Skeletal muscle satellite cell (primary cell): ENCODE results near the gene MIR17HG.

Experiments
- H3K27me3 ChIP-seq: 2 replicates; pipeline ENCODE4 v1.7.0; 2013; ENCODE audit warnings: low read length; ENCODE audit not compliant: control insufficient read depth, insufficient read depth
- H3K36me3 ChIP-seq: 2 replicates; pipeline ENCODE4 v1.7.0; 2013; ENCODE audit warnings: mild to moderate bottlenecking, control low read depth, low read length; ENCODE audit not compliant: insufficient read depth
- H3K4me1 ChIP-seq: 2 replicates; pipeline ENCODE4 v1.7.0; 2013; ENCODE audit warnings: low read length; ENCODE audit not compliant: control insufficient read depth, insufficient read depth
- H3K4me2 ChIP-seq: 2 replicates; pipeline ENCODE4 v1.7.0; 2013; ENCODE audit warnings: mild to moderate bottlenecking, low read length
- H3K4me3 ChIP-seq: 2 replicates; pipeline ENCODE4 v1.7.0; 2013; ENCODE audit warnings: low read length
- H3K9ac ChIP-seq: 2 replicates; pipeline ENCODE4 v1.7.0; 2013; ENCODE audit warnings: mild to moderate bottlenecking, low read depth, low read length, moderate library complexity
- H3K9me3 ChIP-seq: replicated peaks from 2 replicates; pipeline ENCODE4 v1.7.0; 2013; ENCODE audit warnings: mild to moderate bottlenecking, control low read depth, low read length

The MIR17HG gene

GRCh38 chr13:91357613-91358386 is 10.3 kb downstream of the MIR17HG start:
- no peak overlapping the region for H3K4me2 ChIP-seq
- H3K4me1 ChIP-seq = no peaks in the 10 kb centered on the region
- no peaks in the 10 kb centered on the region for H3K27me3 ChIP-seq
- no peak overlapping the region for H3K9ac ChIP-seq
- peaks cover 50% of the 10 kb centered on the region for H3K36me3 ChIP-seq
- no peak overlapping the region for H3K4me3 ChIP-seq
- no peaks in the 10 kb centered on the region for H3K9me3 ChIP-seq

GRCh38 chr13:91358387-91358782 is 10.9 kb downstream of the MIR17HG start:
- no peak overlapping the region for H3K4me2 ChIP-seq
- H3K4me3 ChIP-seq = no peak overlapping the region
- H3K9ac ChIP-seq = no peak overlapping the region
- no peaks in the 10 kb centered on the region for H3K27me3 ChIP-seq
- H3K9me3 ChIP-seq = no peaks in the 10 kb centered on the region
- H3K36me3 ChIP-seq = peaks cover 45% of the 10 kb centered on the region
- H3K4me1 ChIP-seq = no peaks in the 10 kb centered on the region

DNA sequence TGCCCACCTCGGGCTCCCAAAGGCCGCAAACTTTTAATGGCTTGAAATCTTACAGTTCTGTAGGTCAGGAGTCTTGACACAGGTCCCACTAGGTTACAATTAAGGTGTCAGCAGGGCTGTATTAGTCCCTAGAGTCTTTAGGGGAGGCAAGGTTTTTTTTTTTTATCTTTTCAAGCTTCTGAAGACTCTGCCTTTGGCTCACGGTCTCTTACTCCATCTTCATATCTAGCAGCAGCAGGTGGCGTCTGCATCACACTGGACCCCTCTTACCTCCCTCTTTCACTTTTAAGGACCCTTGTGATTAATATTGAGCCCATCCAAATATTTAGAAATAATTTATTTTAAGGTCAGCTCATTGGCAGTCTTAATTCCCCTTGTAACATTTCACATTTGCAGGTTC is 11.6 kb downstream of the MIR17HG start:
- no peak overlapping the region for H3K4me2 ChIP-seq
- no peaks in the 10 kb centered on the region for H3K9me3 ChIP-seq
- no peak overlapping the region for H3K4me3 ChIP-seq
- H3K4me1 ChIP-seq = no peaks in the 10 kb centered on the region
- H3K36me3 ChIP-seq = peaks cover 38% of the 10 kb centered on the region
- no peak overlapping the region for H3K9ac ChIP-seq
- H3K27me3 ChIP-seq = no peaks in the 10 kb centered on the region

- Histone ChIP-seq H3K36me3 (peaks cover 33% of the 10 kb centered on the region), H3K27me3 (no peaks in the 10 kb centered on the region), H3K4me2 (no peak overlapping the region), H3K9me3 (no peaks in the 10 kb centered on the region), H3K4me1 (no peaks in the 10 kb centered on the region), H3K9ac (no peak overlapping the region), H3K4me3 (no peak overlapping the region)
Measured at GRCh38 chr13:91359631-91360030, 12.1 kb downstream of the MIR17HG start.

- H3K27me3 ChIP-seq = no peaks in the 10 kb centered on the region
- H3K36me3 ChIP-seq = peaks cover 26% of the 10 kb centered on the region
- no peak overlapping the region for H3K4me2 ChIP-seq
- no peaks in the 10 kb centered on the region for H3K4me1 ChIP-seq
- H3K4me3 ChIP-seq = no peak overlapping the region
- no peak overlapping the region for H3K9ac ChIP-seq
- H3K9me3 ChIP-seq = no peaks in the 10 kb centered on the region
Measured at GRCh38 chr13:91360246-91360751, 12.8 kb downstream of the MIR17HG start.

DNA sequence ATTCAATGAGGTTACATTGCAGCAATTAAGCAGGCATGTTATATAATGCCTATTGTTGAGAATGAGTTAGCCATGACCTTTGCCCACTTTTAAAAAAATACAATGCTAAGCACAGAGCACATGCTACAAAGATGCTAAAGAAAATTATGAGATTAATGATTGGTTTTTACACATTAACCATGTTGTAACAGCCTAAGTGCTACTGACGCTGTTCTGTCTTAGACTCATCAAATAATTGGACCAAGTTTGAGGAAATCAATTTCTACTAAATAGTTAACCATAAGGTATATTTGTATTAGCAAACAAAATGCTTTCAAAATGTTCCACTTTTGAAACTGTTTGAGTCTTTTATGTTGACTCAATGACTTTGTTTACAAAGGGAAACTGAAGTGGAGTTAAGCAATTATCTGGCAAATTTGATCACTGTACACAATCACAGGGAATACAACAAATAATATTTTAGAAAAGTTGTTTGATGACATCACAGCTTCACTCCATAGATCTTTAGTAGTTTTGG is 14.3 kb downstream of the MIR17HG start:
- no peak overlapping the region for H3K4me2 ChIP-seq
- H3K27me3 ChIP-seq = no peaks in the 10 kb centered on the region
- H3K9me3 ChIP-seq = no peaks in the 10 kb centered on the region
- H3K4me1 ChIP-seq = no peaks in the 10 kb centered on the region
- H3K9ac ChIP-seq = no peak overlapping the region
- peaks cover 11% of the 10 kb centered on the region for H3K36me3 ChIP-seq
- no peak overlapping the region for H3K4me3 ChIP-seq

DNA sequence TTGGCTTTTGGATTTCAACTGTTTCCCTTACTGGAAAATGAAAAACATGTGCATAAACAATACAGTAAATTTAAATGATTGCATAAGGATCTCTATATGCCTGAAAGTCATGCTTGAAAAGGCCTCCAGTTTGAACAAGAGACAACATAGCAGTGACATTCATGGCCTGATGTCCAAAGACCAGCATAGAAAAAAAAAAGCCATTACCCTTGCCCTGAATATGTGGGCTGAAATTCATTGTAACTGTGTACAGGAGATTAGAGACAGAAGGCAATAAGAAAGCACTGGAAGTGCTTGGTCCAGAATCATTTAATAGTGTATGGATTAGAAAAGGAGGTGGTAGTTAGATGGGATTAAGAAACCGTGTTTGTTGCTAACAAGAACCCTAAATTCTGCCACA is 15.4 kb downstream of the MIR17HG start:
- Histone ChIP-seq H3K4me3 (no peak overlapping the region), H3K4me2 (no peak overlapping the region), H3K36me3 (peaks cover 5% of the 10 kb centered on the region), H3K27me3 (no peaks in the 10 kb centered on the region), H3K4me1 (no peaks in the 10 kb centered on the region), H3K9ac (no peak overlapping the region), H3K9me3 (no peaks in the 10 kb centered on the region)

DNA sequence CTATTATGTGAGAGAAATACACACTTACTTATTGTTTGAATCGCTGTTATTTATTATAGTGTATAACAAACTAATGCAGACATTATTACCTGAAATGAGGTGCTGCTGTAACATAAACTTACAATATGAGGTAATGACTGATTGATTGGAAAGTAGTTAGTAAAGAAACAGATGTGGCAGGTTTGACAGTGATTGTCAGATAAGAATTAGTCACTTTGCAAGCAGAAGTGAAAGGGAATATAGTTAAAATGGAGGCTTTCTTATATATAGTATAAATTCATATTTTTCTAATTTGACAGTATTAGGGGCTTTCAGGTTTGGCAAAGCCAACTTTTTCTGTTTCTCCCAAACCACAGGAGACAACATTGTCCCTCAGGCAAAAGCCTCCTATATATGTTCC is 20.6 kb downstream of the MIR17HG start:
- Histone ChIP-seq H3K27me3 (no peaks in the 10 kb centered on the region), H3K9me3 (no peaks in the 10 kb centered on the region), H3K36me3 (no peaks in the 10 kb centered on the region), H3K4me3 (no peak overlapping the region), H3K9ac (no peak overlapping the region), H3K4me2 (no peak overlapping the region), H3K4me1 (peaks cover 6% of the 10 kb centered on the region)

- Histone ChIP-seq H3K4me1 (peaks cover 6% of the 10 kb centered on the region), H3K9ac (no peak overlapping the region), H3K36me3 (no peaks in the 10 kb centered on the region), H3K4me3 (no peak overlapping the region), H3K27me3 (no peaks in the 10 kb centered on the region), H3K9me3 (no peaks in the 10 kb centered on the region), H3K4me2 (no peak overlapping the region)
Measured at GRCh38 chr13:91368676-91369440, 21.4 kb downstream of the MIR17HG start.

GRCh38 chr13:91369441-91369831 is 21.9 kb downstream of the MIR17HG start:
- H3K9me3 ChIP-seq = no peaks in the 10 kb centered on the region
- H3K4me1 ChIP-seq = peaks cover 6% of the 10 kb centered on the region
- H3K4me3 ChIP-seq = no peak overlapping the region
- H3K4me2 ChIP-seq = no peak overlapping the region
- no peak overlapping the region for H3K9ac ChIP-seq
- H3K36me3 ChIP-seq = no peaks in the 10 kb centered on the region
- H3K27me3 ChIP-seq = no peaks in the 10 kb centered on the region

DNA sequence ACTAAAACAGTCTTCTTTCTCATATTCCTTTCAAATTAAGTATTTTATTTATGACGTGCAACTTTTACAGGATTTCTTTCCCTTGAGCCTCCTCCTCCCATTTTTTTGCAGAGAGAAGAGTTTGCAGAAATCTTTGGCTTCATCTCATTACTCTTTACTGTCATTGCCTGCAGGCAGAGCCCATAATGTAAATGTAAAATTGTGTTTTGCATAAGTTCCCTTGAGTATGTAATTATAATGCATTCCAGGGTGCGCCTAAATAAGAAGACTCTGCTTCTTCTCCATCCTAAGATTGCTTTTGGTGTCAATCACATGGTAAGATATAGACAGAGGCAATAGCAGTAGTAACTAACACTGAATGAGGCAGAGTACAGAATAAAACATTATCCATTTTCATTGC is 23.0 kb downstream of the MIR17HG start:
- H3K4me1 ChIP-seq = peaks cover 6% of the 10 kb centered on the region
- H3K9ac ChIP-seq = no peak overlapping the region
- H3K36me3 ChIP-seq = no peaks in the 10 kb centered on the region
- no peaks in the 10 kb centered on the region for H3K27me3 ChIP-seq
- H3K4me3 ChIP-seq = no peak overlapping the region
- H3K9me3 ChIP-seq = no peaks in the 10 kb centered on the region
- no peak overlapping the region for H3K4me2 ChIP-seq
